ENCODE data around the gene ONECUT2. TPM values are rescaled to one million over a fixed set of nuclear protein-coding genes. Genes with fewer than 3 reads are reported as not detected.

Gene ONECUT2
- polyA plus RNA-seq, 3 donors, result not detected

DNA sequence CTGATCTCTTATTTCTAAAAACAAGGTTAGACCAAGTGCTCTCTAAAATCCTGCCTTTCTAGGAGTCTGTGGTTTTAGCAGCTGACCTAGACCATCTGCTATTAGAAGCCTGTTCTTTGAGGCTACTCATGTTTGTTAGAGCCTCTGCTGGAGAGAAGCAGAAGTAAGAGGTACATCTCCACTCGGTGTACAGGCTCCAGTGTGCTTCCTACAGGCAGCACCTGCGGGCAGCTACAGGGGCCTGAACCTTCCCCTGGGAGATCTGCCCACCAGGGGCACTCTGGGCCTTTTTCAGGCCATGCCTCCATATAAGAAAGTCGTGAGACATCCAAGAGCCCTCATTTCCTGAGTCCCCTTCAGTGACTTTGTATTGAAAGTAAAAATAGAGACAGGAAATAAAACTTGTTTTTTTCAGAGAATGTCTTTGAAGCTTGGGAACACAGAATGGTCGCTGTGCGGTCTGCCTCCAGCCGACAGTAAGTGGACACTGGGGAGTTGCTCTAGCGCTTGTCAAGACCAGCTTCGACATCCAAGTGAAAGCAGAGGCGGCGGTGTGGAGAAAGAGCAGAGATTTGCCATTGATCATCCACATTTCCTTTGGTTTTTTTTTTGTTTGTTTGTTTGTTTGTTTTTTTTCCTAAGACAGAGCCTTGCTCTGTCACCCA lies 31.7 kb downstream of the ONECUT2 start:
- Histone ChIP-seq H3K79me2 (ENCODE audit: insufficient read depth, low read length) (no peaks in the 10 kb centered on the region), H3K27me3 (ENCODE audit: control insufficient read depth in 2 of 2, insufficient read depth in 2 of 2, low read length in 2 of 2) (no peaks in the 10 kb centered on the region), H3K4me3 (replicated peaks in 1 of 3; ENCODE audit: low read depth in 2 of 3, low read length in 3 of 3) (no peak overlapping the region), H4K20me1 (ENCODE audit: insufficient read depth, low read length) (no peaks in the 10 kb centered on the region), H3K36me3 (replicated peaks in 1 of 2; ENCODE audit: control insufficient read depth in 1 of 2, insufficient read depth in 2 of 2, low read length in 2 of 2) (no peaks in the 10 kb centered on the region), H3K9me3 (replicated peaks in 1 of 2; ENCODE audit: control insufficient read depth in 1 of 2, insufficient read depth in 1 of 2, low read length in 2 of 2) (no peaks in the 10 kb centered on the region), H3K27ac (ENCODE audit: low read depth in 1 of 2, low read length in 2 of 2) (no peak overlapping the region), H2AFZ (ENCODE audit: insufficient read depth, low read depth, low read length, poor library complexity, severe bottlenecking) (no peak overlapping the region), H3K9ac (ENCODE audit: insufficient read depth, low read length, poor library complexity, severe bottlenecking) (no peak overlapping the region), H3K4me1 (ENCODE audit: control insufficient read depth in 1 of 2, insufficient read depth in 2 of 2, low read length in 2 of 2) (no peaks in the 10 kb centered on the region), H3K4me2 (replicated peaks; ENCODE audit: extremely low read depth, low read length, poor library complexity, severe bottlenecking) (no peak overlapping the region)
- Mint-ChIP-seq H3K27me3 (ENCODE audit: low read depth in 3 of 3) (peaks cover 12 to 24% (median 21%) of the 10 kb centered on the region in 3 donors), H3K9me3 (peaks cover 0 to 5% (median 0%) of the 10 kb centered on the region in 7 donors), H3K27ac (no peak overlapping the region), H3K36me3 (no peaks in the 10 kb centered on the region), H3K4me3 (no peak overlapping the region), H3K4me1 (no peaks in the 10 kb centered on the region)
- 52% methylated on average over 8 of the region's 10 CpGs for WGBS (ENCODE audit: insufficient coverage)
- TF ChIP-seq, protein P1, sequence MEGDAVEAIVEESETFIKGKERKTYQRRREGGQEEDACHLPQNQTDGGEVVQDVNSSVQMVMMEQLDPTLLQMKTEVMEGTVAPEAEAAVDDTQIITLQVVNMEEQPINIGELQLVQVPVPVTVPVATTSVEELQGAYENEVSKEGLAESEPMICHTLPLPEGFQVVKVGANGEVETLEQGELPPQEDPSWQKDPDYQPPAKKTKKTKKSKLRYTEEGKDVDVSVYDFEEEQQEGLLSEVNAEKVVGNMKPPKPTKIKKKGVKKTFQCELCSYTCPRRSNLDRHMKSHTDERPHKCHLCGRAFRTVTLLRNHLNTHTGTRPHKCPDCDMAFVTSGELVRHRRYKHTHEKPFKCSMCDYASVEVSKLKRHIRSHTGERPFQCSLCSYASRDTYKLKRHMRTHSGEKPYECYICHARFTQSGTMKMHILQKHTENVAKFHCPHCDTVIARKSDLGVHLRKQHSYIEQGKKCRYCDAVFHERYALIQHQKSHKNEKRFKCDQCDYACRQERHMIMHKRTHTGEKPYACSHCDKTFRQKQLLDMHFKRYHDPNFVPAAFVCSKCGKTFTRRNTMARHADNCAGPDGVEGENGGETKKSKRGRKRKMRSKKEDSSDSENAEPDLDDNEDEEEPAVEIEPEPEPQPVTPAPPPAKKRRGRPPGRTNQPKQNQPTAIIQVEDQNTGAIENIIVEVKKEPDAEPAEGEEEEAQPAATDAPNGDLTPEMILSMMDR (IDR thresholded peaks at IDR 0.05), result no peak
- intact Hi-C loops (cut with micrococcal nuclease), result no loop called here
- no peak for DNase-seq

DNA sequence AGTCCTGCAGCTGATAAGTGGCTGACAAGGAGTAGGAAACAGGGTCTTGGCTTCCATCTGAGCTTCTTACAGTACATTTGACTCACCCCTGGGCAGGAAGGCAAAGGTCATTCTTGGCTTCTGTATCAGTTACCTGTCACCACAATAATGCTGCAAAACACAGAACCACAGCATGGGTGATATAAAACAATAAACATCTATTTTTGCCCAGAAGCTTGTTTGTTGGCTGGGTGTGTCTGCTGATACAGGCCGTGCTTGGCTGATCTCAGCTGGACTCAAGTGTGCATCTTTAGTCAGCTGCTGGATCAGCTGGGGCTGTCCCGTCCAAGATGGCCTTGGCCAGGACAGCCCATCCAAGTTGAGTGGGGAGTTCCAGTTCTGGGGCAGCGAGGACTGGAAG lies 34.7 kb downstream of the ONECUT2 start:
- no peaks in the 10 kb centered on the region for H3K36me3 ChIP-seq (replicated peaks in 1 of 2; ENCODE audit: control insufficient read depth in 1 of 2, insufficient read depth in 2 of 2, low read length in 2 of 2)
- H3K9ac ChIP-seq (ENCODE audit: insufficient read depth, low read length, poor library complexity, severe bottlenecking), result no peak overlapping the region
- H3K79me2 ChIP-seq (ENCODE audit: insufficient read depth, low read length), result no peaks in the 10 kb centered on the region
- WGBS (ENCODE audit: insufficient coverage), result 60% methylated on average over 3 of the region's 3 CpGs
- no peak overlapping the region for H3K4me2 ChIP-seq (replicated peaks; ENCODE audit: extremely low read depth, low read length, poor library complexity, severe bottlenecking)
- no peak overlapping the region for H3K4me3 Mint-ChIP-seq
- H3K4me3 ChIP-seq (replicated peaks in 1 of 3; ENCODE audit: low read depth in 2 of 3, low read length in 3 of 3), result no peak overlapping the region
- no peak overlapping the region for H3K27ac Mint-ChIP-seq
- peaks cover 12 to 29% (median 18%) of the 10 kb centered on the region in 3 donors for H3K27me3 Mint-ChIP-seq (ENCODE audit: low read depth in 3 of 3)
- H3K4me1 ChIP-seq (ENCODE audit: control insufficient read depth in 1 of 2, insufficient read depth in 2 of 2, low read length in 2 of 2), result no peaks in the 10 kb centered on the region
- H3K27ac ChIP-seq (ENCODE audit: low read depth in 1 of 2, low read length in 2 of 2), result no peak overlapping the region
- H2AFZ ChIP-seq (ENCODE audit: insufficient read depth, low read depth, low read length, poor library complexity, severe bottlenecking), result no peak overlapping the region
- peaks cover 0 to 5% (median 0%) of the 10 kb centered on the region in 7 donors for H3K9me3 Mint-ChIP-seq
- intact Hi-C loops (cut with micrococcal nuclease), result no loop called here
- H4K20me1 ChIP-seq (ENCODE audit: insufficient read depth, low read length), result no peaks in the 10 kb centered on the region
- no peak for DNase-seq
- TF ChIP-seq, protein P1 (IDR thresholded peaks at IDR 0.05), result no peak
- no peaks in the 10 kb centered on the region for H3K36me3 Mint-ChIP-seq
- no peaks in the 10 kb centered on the region for H3K27me3 ChIP-seq (ENCODE audit: control insufficient read depth in 2 of 2, insufficient read depth in 2 of 2, low read length in 2 of 2)
- no peaks in the 10 kb centered on the region for H3K4me1 Mint-ChIP-seq
- H3K9me3 ChIP-seq (replicated peaks in 1 of 2; ENCODE audit: control insufficient read depth in 1 of 2, insufficient read depth in 1 of 2, low read length in 2 of 2), result no peaks in the 10 kb centered on the region
